HG03571 (cell line): ENCODE measurements around the gene KLHDC4.
"Not testable (repeated sequence)": the region's sequence is repeated elsewhere in the genome, so short reads cannot be mapped to it uniquely, and the experiment has no call there.

ENCODE experiments used
- ATAC-seq: cut with Tn5 transposase; IDR thresholded peaks from one replicate; pipeline ENCODE4 v1.9.1; 2021; ENCODE audit not compliant: unreplicated experiment

KLHDC4 gene

DNA sequence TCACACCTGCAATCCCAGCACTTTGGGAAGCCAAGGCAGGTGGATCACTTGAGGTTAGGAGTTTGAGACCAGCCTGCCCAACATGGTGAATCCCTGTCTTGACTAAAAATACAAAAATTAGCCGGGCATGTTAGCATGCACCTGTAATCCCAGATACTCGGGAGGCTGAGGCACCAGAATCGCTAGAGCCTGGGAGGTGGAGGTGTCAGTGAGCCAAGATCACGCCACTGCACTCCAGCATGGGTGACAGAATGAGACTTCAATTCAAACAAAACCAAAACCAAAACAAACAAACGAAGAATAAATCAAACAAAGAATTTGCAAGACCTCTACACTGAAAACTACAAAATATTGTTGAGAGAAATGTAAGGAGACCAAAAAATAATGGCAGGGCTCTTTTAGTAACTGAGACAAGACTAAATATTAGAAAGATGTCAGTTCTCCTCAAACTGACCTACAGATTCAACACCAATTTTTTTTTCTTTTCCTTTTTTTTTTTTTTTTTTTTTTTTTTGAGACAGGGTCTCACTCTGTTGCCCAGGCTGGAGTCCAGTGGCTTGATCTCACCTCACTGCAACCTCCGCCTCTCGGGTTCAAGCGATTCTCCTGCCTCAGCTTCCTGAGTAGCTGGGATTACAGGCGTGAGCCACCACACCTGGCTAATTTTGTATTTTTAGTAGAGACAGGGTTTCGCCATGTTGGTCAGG, 23.1 kb upstream of the KLHDC4 start:
- not testable (repeated sequence) for ATAC-seq

DNA sequence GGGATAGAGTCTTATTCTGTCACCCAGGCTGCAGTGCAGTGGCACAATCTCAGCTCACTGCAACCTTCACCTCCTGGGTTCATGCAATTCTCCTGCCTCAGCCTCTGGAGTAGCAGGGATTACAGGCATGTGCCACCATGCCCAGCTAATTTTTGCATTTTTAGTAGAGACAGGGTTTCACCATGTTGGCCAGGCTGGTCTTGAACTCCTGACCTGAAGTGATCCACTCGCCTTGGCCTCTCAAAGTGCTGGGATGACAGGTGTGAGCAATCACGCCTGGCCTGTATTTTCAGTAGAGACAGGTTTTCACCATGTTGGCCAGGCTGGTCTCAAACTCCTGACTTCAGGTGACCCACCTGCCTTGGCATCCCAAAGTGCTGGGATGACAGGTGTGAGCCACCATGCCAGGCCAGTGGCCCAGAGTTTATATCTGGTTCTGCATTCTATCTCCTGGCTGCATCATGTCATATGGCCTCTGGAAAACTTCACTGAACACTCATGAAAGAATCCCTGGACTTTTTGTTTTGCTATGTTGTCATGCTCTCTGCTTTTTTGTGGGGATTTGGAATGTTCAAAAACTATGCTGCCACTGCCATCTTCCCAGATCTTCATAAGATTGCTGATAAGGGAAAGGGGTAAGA, 21.8 kb upstream of the KLHDC4 start:
- ATAC-seq, result not testable (repeated sequence)

- ATAC-seq, result no peak
Measured at GRCh38 chr16:87784812-87785211, 19.0 kb upstream of the KLHDC4 start.

DNA sequence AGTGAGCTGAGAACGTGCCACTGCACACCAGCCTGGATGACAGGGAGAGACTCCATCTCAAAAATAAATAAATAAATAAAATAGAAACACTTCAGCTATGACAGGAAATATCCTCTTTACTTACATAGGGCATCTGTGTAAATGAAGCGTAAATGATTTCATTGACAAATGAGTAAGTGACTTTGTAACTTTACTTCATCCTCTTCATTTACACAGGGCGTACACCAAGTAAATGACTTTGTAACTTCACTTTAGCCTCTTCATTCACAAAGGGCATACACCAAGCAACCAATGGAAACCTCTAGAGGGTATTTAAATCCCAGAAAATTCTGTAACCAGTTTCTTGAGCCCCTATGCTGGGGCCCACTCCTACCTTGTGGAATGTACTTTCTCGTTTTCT, 16.2 kb upstream of the KLHDC4 start:
- no peak for ATAC-seq

DNA sequence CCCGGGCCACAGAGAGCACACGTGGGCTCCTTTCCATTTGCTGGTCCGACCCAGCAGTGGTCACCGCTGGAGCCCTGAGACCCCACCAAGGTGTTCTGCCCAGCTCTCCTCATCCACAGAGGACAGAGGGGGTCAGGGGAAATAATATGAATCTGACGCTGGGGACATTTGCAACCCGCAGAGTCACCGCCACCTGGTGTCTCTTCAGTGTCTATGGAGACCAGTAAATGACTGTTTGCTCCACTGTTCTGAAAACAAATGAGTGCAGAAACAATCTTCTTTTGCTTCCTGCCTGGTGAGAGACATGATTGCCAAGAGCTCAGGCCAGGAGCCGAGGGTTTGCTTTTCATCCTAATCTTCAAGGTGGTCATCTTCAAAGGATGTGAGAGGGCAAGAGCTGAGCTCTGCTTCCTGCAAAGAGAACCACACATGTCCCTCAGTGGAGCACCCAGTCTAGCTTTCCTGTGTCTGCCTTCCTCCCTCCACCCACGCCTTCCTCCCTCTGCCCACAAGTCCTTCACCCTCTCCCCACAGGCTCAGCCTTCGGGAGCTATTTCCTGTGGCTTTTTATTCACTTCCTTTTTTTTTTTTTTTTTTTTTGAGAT, 14.7 kb upstream of the KLHDC4 start:
- no peak for ATAC-seq

- ATAC-seq, result peak; percentile 50
Measured at GRCh38 chr16:87778830-87779579, 13.2 kb upstream of the KLHDC4 start.

DNA sequence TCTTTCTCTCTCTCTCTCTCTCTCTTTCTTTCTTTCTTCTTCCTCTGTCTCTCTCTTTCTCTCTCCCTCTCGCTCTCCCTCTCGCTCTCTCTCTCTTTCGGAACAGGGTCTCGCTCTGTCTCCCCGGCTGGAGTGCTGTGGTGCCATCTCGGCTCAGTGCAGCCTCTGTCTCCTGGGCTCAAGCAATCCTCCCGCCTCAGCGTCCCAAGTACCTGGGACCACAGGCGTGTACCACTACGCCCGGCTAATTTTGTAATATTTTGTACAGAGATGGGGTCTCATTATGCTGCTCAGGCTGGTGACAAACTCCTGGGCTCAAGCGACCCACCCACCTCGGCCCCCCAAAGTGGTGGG, 12.7 kb upstream of the KLHDC4 start:
- no peak for ATAC-seq

GRCh38 chr16:87773836-87774235, 8.1 kb upstream of the KLHDC4 start:
- ATAC-seq, result not testable (repeated sequence)

DNA sequence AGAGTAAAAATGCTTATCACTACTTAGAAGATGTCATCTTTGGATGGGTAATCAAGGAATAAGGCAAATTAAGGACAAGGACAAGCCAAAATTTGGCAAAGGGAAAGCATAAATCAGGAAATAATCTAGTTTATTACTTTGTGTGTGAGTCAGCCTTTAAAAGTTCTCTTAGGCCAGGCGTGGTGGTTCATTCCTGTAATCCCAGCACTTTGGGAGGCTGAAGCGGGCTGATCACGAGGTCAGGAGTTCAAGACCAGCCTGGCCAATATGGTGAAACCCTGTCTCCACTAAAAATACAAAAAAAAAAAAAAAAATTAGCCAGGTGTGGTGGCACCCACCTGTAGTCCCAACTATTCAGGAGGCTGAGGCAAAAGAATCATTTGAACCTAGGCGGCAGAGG, 1.7 kb upstream of the KLHDC4 start:
- ATAC-seq, result not testable (repeated sequence)

GRCh38 chr16:87766485-87766797, 655 bp upstream of the KLHDC4 start:
- ATAC-seq, result no peak

DNA sequence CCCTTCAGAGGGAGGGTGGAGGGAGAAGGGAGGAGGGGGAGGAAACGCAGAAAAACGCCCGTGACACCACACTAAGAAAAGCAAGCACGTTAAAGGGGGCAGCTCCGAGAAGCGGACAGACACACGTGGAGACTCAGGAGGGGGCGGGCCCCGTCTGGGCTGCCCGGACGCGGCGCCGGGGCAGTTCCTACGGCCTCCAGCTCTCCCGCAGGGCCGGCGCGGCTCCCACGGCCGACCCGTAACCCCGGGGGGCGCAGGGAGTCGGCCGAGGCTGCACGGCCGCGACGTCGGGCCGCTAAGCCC, 362 bp downstream of the KLHDC4 start:
- peak; percentile 22 for ATAC-seq

GRCh38 chr16:87764600-87765472, 950 bp downstream of the KLHDC4 start:
- peak; percentile 6 for ATAC-seq

- ATAC-seq, result no peak
Measured at GRCh38 chr16:87762620-87763019, 3.2 kb downstream of the KLHDC4 start.

GRCh38 chr16:87762071-87762571, 3.7 kb downstream of the KLHDC4 start:
- no peak for ATAC-seq

GRCh38 chr16:87761060-87761459, 4.7 kb downstream of the KLHDC4 start:
- ATAC-seq, result no peak

DNA sequence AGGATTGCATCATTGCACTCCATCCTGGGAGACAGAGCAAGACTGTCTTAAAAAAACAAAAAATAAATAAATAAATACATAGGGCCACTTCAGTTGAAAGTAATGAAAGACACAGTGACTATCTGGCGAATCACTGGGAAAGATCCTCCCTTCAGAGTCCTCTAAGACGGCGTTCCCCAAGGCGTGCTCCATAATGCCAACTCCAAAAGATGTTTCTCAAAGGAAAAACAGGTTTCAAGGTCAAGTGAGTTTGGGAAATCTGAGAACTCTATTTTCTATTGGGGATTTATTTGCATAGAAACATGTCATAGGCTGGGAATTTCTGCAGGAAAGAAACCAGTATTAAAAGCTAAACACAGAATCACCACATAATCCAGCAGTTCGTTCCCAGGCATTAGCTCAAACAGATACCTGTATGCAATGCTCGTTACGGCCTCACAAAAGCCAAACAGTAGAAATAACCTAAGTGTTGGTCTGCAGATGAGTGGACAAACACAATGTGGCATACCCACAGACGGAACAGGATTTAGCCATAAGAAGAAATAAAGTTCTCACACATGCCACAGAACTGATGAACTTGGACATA, 7.9 kb downstream of the KLHDC4 start:
- ATAC-seq, result no peak

GRCh38 chr16:87754535-87754934, 11.3 kb downstream of the KLHDC4 start:
- ATAC-seq, result no peak

DNA sequence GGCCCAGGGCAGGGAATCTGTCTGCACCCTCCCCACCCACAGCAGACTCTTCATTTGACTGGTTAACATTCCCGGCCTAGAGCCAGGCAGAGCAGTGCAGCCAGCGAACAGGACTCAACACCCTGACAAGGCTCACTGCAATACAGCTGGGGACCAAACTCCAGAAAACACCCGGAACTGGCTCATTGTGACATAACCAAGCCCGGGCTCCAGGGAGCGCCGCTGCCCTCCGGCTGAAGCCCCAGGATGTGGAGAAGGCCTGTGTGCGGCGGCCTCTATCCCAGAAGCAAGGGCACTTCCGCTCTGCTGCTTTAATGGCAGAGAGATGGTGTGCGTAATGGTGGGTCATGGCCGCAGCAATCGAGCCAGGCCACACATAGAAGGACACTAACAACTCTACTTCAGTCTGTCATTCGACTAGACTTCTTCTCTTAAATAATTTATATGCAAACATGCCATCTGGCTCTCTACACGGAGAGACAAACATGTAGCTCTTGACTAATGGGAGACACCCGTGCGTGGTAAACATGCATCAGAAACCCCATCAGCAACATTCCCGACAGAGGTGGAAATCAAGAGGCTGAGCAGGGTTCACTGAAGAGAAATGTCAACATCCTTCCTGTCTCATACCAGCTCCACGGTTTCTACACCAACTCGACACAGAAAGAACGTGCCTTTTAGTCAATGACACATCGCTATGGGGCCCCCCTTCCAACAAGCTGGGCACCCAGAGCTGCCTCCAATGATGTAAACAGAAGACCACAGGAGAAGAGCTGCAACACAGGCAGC, 18.0 kb downstream of the KLHDC4 start:
- ATAC-seq, result no peak

DNA sequence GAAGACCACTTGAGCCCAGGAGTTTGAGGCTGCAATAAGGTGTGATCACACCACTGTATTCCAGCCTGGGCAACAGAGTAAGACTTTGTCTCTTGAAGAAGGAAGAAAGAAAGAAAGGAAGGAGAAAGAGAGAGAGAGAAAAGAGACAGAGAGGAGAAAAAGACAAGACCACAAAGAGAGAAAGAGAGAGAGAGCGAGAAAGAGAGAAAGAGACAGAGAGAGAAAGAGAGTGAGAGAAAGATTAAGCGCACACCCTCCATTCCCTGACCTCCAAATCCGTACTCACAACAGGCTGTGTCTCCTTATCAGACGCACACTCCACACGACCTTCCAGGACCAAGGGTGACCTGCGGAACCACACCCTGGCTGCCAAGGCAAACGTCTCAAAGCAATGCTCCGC, 19.6 kb downstream of the KLHDC4 start:
- ATAC-seq, result no peak
